ENCODE measurements around the gene ABHD6. TPM values are rescaled to one million over a fixed set of nuclear protein-coding genes. Genes with fewer than 3 reads are reported as not detected.

Gene ABHD6
- total and polyA plus RNA-seq, 2 donors (not counting 3 experiments of a cell fraction or from before 2014, with no cell fraction given) = 5.8 to 7.5 TPM

DNA sequence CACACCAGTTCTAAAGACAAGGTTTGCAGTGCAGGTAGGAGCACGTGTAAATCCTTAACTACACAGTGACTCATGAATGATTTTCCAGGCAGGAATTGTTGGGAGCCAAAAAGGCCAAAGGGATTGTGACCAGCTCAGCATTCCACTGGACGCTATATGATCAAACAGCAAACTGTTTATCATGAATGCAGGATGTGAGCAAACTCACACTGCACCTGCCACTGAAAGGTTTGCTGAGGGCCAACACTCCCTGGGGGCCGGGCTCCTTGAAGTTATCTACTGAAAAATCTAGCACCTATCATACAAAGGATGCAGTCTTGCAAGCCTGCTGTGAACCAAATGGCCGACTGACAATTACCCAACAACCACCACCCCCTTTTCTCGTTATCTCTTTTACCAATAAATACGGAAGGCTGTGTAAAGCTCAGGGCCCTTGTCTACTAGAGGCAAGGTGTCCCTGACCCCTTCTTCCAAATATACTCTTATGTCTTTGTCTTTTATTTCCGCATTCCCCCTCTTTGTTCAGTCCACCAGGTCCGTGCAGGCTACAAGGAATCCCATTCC, 15.3 kb upstream of the ABHD6 start:
- Histone ChIP-seq H3K4me3 (replicated peaks in 1 of 3; ENCODE audit: insufficient read depth in 1 of 3, low read depth in 1 of 3, low read length in 3 of 3) (no peak overlapping the region), H4K20me1 (replicated peaks; ENCODE audit: control insufficient read depth, extremely low read depth, insufficient read depth, low read length) (no peaks in the 10 kb centered on the region), H3K27me3 (ENCODE audit: control insufficient read depth in 2 of 2, insufficient read depth in 2 of 2, low read length in 2 of 2) (peaks cover 1 to 2% of the 10 kb centered on the region in 2 experiments), H3K9me1 (replicated peaks; ENCODE audit: control insufficient read depth, extremely low read depth, insufficient read depth, low read length) (no peaks in the 10 kb centered on the region), H2AFZ (ENCODE audit: low read depth, low read length) (no peak overlapping the region), H3K4me1 (ENCODE audit: control insufficient read depth, extremely low read depth, insufficient read depth, low read length) (no peaks in the 10 kb centered on the region), H3K27ac (ENCODE audit: insufficient read depth, low read depth, low read length) (no peak overlapping the region), H3K9ac (replicated peaks; ENCODE audit: extremely low read depth, insufficient read depth, low read length) (no peak overlapping the region), H3K36me3 (ENCODE audit: control insufficient read depth in 2 of 2, extremely low read depth in 1 of 2, insufficient read depth in 2 of 2, low read length in 2 of 2) (no peaks in the 10 kb centered on the region), H3K4me2 (ENCODE audit: insufficient read depth, low read length) (no peak overlapping the region), H3K79me2 (ENCODE audit: control insufficient read depth, insufficient read depth, low read length) (no peaks in the 10 kb centered on the region), H3K9me3 (replicated peaks; ENCODE audit: control insufficient read depth, insufficient read depth, low read length) (no peaks in the 10 kb centered on the region)
- CTCF ChIA-PET = interaction anchor here (0.6 to 3.1 kb wide), 4 partner anchors 35 to 531 kb away, joined by 3 to 13 read pairs (median 4); no protein-coding TSS in a partner anchor
- dilution Hi-C loops (cut with MboI; ENCODE audit: extremely low pct_ligation_motif_present, low sequenced_read_pairs) = no loop called here
- no TSS peak for BruUV-seq (replicated peaks)
- FAIRE-seq (no peak), DNase-seq (ENCODE audit: low read depth, low spot score) (peak; percentile 26)
- TF ChIP-seq JUN (IDR thresholded peaks at IDR 0.05; ENCODE audit: borderline replicate concordance, insufficient read depth, insufficient read length, low read depth) (no peak), MYC (IDR thresholded peaks at IDR 0.05; ENCODE audit: low read depth, low read length) (no peak), FOS (IDR thresholded peaks at IDR 0.05; ENCODE audit: borderline replicate concordance, insufficient read depth, low read length) (no peak), GATA2 (IDR thresholded peaks at IDR 0.05; ENCODE audit: insufficient read depth, insufficient read length, low read depth, low read length) (no peak), EZH2 (IDR thresholded peaks at IDR 0.05; ENCODE audit: borderline replicate concordance, low read depth, low read length, severe bottlenecking) (no peak), POLR2AphosphoS5 (IDR thresholded peaks at IDR 0.05; ENCODE audit: insufficient read depth, low read depth, low read length) (no peak), POLR2A (IDR thresholded peaks at IDR 0.05; ENCODE audit: low read depth, low read length) (no peak)
- TF ChIP-seq, protein P1, sequence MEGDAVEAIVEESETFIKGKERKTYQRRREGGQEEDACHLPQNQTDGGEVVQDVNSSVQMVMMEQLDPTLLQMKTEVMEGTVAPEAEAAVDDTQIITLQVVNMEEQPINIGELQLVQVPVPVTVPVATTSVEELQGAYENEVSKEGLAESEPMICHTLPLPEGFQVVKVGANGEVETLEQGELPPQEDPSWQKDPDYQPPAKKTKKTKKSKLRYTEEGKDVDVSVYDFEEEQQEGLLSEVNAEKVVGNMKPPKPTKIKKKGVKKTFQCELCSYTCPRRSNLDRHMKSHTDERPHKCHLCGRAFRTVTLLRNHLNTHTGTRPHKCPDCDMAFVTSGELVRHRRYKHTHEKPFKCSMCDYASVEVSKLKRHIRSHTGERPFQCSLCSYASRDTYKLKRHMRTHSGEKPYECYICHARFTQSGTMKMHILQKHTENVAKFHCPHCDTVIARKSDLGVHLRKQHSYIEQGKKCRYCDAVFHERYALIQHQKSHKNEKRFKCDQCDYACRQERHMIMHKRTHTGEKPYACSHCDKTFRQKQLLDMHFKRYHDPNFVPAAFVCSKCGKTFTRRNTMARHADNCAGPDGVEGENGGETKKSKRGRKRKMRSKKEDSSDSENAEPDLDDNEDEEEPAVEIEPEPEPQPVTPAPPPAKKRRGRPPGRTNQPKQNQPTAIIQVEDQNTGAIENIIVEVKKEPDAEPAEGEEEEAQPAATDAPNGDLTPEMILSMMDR (IDR thresholded peaks at IDR 0.05; ENCODE audit: extremely low read depth in 1 of 2, insufficient read depth in 1 of 2, low read depth in 1 of 2, low read length in 2 of 2) = no peak
- TF ChIP-seq, protein P2, sequence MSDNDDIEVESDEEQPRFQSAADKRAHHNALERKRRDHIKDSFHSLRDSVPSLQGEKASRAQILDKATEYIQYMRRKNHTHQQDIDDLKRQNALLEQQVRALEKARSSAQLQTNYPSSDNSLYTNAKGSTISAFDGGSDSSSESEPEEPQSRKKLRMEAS (IDR thresholded peaks at IDR 0.05; ENCODE audit: insufficient read depth, insufficient read length) = no peak
- POLR2A ChIA-PET = no interaction called here
- intact Hi-C loops (cut with micrococcal nuclease) = no loop called here
